SH-SY5Y (cell line): ENCODE data around the gene CHCHD1.

Source experiments
- GATA2 ChIP-seq: IDR thresholded peaks from 2 replicates; pipeline ENCODE4 v1.6.1; 2011; ENCODE audit warnings: mild to moderate bottlenecking, low read depth, low read length
- GATA3 ChIP-seq: IDR thresholded peaks from 2 replicates; pipeline ENCODE4 v1.6.1; 2011; ENCODE audit warnings: low read depth, mild to moderate bottlenecking, low read length, moderate library complexity

Gene CHCHD1

DNA sequence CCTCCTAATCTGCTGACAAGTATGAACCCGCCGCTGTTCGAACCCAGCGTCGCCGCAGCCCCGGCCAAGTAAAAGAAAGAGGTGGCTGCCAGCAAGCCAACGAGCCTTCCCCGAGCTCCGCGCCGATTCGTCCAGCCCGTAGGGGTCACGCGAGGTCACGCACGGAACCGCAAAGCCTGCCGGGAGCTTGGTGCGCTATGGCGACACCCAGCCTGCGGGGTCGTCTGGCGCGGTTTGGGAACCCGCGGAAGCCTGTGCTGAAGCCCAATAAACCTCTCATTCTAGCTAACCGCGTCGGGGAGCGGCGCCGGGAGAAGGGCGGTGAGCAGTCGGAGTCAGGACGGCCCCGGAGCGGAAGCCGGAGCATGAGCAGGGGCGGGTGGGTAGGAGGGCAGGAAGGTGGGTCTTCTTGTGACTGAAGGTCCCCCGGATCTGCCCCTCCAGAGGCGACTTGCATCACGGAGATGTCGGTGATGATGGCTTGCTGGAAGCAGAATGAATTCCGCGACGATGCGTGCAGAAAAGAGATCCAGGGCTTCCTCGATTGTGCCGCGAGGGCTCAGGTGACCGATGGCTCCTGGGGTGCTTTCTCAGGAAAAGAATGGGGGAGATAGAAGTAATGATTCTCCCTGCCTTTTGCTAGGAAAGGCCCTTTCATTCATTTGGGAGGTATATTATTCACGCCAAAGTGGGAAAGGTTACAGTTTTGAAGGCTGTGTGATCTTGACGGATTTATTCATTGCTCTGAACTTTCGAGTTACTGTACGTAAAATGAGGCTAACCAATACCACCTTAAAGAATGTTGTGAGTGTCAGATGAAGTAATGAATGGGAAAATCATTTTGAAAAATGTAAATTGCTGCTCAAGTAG, at the start of gene CHCHD1:
Gene CHCHD1, plus strand, starts transcription at position 170 of the 870 bp plus-strand sequence. Its CDS starts 28 bp downstream, at position 198.
- TF ChIP-seq GATA2 (no peak), GATA3 (no peak)

DNA sequence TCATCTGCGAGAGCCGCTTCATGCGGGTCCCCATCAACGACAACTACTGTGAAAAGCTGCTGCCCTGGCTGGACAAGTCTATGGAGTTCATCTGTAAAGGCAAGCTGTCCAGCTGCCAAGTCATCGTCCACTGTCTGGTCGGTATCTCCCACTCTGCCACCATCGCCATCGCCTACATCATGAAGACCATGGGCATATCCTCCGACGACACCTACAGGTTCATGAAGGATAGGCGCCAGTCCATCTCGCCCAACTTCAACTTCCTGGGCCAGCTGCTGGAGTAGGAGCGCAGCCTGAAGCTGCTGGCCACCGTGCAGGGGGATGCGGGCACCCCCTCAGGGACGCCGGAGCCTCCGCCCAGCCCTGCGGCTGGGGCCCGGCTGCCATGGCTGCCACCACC, 49.4 kb upstream of the CHCHD1 start:
- TF ChIP-seq GATA2 (no peak), GATA3 (no peak)

GRCh38 chr10:73732931-73733623, 48.8 kb upstream of the CHCHD1 start:
- TF ChIP-seq GATA2, result no peak
- no peak for TF ChIP-seq GATA3

- no peak for TF ChIP-seq GATA2
- TF ChIP-seq GATA3, result no peak
These were observed 47.7 kb upstream of the CHCHD1 start for GRCh38 chr10:73734028-73734720.

GRCh38 chr10:73734796-73735305, 47.0 kb upstream of the CHCHD1 start:
- TF ChIP-seq GATA2, result no peak
- no peak for TF ChIP-seq GATA3

- TF ChIP-seq GATA3 (no peak), GATA2 (no peak)
These were observed 39.5 kb upstream of the CHCHD1 start for GRCh38 chr10:73742454-73742734.

- no peak for TF ChIP-seq GATA2
- TF ChIP-seq GATA3, result no peak
These were observed 38.4 kb upstream of the CHCHD1 start for GRCh38 chr10:73743327-73743904.

- TF ChIP-seq GATA3 (no peak), GATA2 (no peak)
These were observed 37.8 kb upstream of the CHCHD1 start, which contains the start of gene SEC24C for GRCh38 chr10:73743905-73744663. Gene SEC24C, plus strand, starts transcription at chr10:73744372. Its CDS starts 2,461 bp downstream, at chr10:73746833.

- no peak for TF ChIP-seq GATA3
- no peak for TF ChIP-seq GATA2
These were observed 37.2 kb upstream of the CHCHD1 start for GRCh38 chr10:73744664-73744975.

GRCh38 chr10:73746721-73747120, 35.1 kb upstream of the CHCHD1 start:
- TF ChIP-seq GATA3 (no peak), GATA2 (no peak)

- TF ChIP-seq GATA2 (no peak), GATA3 (no peak)
These were observed 31.0 kb upstream of the CHCHD1 start for GRCh38 chr10:73750819-73751218.

DNA sequence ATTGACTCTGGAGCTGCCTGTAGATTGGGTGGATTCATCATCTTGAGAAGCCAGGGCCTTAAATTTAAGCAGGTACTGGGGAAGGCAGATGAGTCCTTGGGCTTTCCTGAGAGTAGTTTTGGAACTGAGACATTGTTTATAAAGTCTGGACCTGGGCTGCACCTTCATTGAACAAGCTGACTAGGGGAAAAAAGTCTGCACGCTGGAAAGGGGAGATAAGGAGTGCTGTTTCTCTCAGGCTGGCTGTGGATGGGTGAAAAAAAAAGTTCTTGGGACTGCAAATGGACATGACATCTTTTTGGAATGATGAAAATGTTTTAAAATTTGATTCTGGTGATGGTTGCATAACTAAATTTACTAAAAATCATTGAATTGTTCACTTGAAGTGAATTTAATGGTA, 25.7 kb upstream of the CHCHD1 start:
- TF ChIP-seq GATA3 (no peak), GATA2 (no peak)

DNA sequence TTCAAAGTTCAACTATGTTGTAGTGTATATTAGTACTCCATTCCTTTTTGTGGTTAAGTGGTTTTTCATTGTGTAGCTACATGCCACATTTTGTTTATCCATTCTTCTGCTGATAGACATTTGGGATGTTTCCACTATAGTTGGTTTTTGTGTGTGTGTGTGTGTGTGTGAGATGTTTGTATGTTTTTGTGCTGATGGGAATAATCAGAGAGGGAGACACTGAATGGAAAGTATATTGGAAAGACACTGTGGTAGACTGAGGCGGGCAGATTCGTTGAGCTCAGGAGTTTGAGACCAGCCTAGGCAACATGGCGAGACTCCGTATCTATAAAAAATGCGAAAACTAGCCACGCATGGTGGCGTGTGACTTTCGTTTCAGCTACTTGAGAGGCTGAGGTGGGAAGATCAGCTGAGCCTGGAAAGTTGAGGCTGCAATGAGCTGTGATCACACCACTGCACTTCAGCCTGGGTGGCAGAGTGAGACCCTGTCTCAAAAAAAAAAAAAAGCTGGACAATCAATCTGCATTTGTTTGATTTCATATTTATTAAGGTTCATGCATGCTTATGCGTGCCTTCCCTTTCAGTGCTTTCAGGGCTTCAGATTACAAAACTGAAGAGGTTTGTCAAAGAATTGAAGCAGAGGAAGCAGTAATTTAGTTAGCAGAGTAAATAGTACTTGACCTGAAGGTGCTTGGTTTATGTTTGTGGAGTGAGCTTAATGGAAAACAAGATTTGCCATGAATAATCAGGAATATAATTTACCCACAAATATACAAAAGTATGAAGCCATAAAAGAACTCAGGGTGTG, 22.9 kb upstream of the CHCHD1 start:
- TF ChIP-seq GATA2 (no peak), GATA3 (no peak)

DNA sequence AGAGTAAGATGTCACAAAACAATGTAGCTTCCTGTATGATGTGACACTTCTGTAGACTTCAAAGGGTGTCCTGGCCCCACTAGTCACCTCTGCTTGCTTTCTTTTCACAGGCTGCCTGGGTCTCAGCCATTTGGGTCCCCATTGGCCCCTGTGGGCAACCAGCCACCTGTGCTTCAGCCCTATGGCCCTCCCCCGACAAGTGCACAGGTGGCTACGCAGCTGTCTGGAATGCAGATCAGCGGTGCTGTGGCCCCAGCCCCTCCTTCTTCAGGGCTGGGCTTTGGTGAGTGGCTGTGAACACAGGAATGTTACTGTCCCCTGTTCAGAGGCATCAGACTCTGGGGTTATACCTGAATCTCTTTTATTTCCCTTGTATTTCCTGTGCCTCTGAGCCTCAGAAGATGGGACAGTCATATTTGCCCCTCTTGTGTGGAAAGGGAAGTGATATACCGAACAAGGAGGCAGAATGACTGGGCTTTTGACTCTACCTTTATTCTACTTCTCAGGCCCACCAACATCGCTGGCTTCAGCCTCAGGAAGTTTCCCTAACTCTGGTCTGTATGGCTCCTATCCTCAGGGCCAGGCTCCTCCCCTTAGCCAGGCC, 22.2 kb upstream of the CHCHD1 start:
- TF ChIP-seq GATA3 (no peak), GATA2 (no peak)
